A549 (cell line): ENCODE measurements around the gene ITGA8. TPM values are rescaled to one million over a fixed set of nuclear protein-coding genes. Genes with fewer than 3 reads are reported as not detected.

Experiments
- ATAC-seq, 2 experiments: fragments of 200-7000 bp in 1 of 2; fragments of >200 bp in 1 of 2; cut with Nextera tagmentation in 1 of 2; cut with Tn5 transposase in 1 of 2; 3 replicates each; pipeline versions ENCODE4 v1.8.0 to v1.9.1; 2018 to 2020; ENCODE audit warnings: mild to moderate bottlenecking in 1 of 2, moderate library complexity in 1 of 2
- CTCF ChIA-PET: fragments of 300-600 bp; sonication (Branson Sonifier 250); formaldehyde crosslinking; extraction: SDS; loops from one replicate; lab custom pipeline; 2021; ENCODE audit warnings: antibody characterized with exemption, inconsistent platforms; lab: Yijun Ruan, JAX
- POLR2A ChIA-PET: fragments of 350-600 bp; formaldehyde crosslinking; extraction: SDS; loops from one replicate; lab custom pipeline; 2021; ENCODE audit warnings: antibody characterized with exemption, inconsistent platforms; lab: Yijun Ruan, JAX
- DNase-seq, 2 experiments: peaks; one replicate each; pipeline versions ENCODE4 v3.0.0 to v3.0.0-alpha.2; 2011 to 2016; ENCODE audit warnings: low read depth in 1 of 2, low spot score in 1 of 2
- FAIRE-seq: peaks from 2 replicates; lab custom pipeline; 2011; peaks lifted over from hg19 to GRCh38; lab: Jason Lieb, UNC
- H3K27ac ChIP-seq, 2 experiments: fragments of >200 bp; sonication (Bioruptor Twin); formaldehyde crosslinking; 3 replicates each; pipeline ENCODE4 v1.5.1; 2016 to 2017
- H3K4me1 ChIP-seq: fragments of >200 bp; sonication (Bioruptor Twin); formaldehyde crosslinking; 3 replicates; pipeline ENCODE4 v1.6.1; 2016
- H3K4me2 ChIP-seq: fragments of >200 bp; sonication (Bioruptor Twin); formaldehyde crosslinking; 3 replicates; pipeline ENCODE4 v1.6.1; 2016
- H3K4me3 ChIP-seq: fragments of >200 bp; sonication (Bioruptor Twin); formaldehyde crosslinking; 3 replicates; pipeline ENCODE4 v1.5.1; 2016
- H3K9me3 ChIP-seq: fragments of >200 bp; sonication (Bioruptor Twin); formaldehyde crosslinking; 3 replicates; pipeline ENCODE4 v1.6.1; 2016
- CBX2 ChIP-seq: fragments of 200-600 bp; sonication (generic); IDR thresholded peaks from 2 replicates; pipeline ENCODE4 v1.6.1; 2016; ENCODE audit warnings: low read depth, mild to moderate bottlenecking, borderline replicate concordance
- CHD2 ChIP-seq: fragments of 150-350 bp; IDR thresholded peaks from 2 replicates; pipeline ENCODE4 v1.6.1; 2014; ENCODE audit warnings: low read length; ENCODE audit not compliant: partially characterized antibody
- CHD4 ChIP-seq: fragments of 200-600 bp; sonication (generic); IDR thresholded peaks from 2 replicates; pipeline ENCODE4 v1.6.1; 2016; ENCODE audit warnings: antibody characterized with exemption, mild to moderate bottlenecking, borderline replicate concordance
- EHF ChIP-seq: fragments of 250-450 bp; sonication (Bioruptor Pico); IDR thresholded peaks from 2 replicates; pipeline ENCODE4 v1.5.0; 2020; ENCODE audit warnings: mild to moderate bottlenecking
- FOSL2 ChIP-seq, 2 experiments: fragments of 450-650 bp in 1 of 2; fragments of >200 bp in 1 of 2; sonication (Bioruptor Twin) in 1 of 2; formaldehyde crosslinking; IDR thresholded peaks; 2 replicates each; pipeline versions ENCODE4 v1.5.0 to v1.6.1; 2016 to 2020; ENCODE audit warnings: mild to moderate bottlenecking in 1 of 2, moderate library complexity in 1 of 2
- FOXS1 ChIP-seq: fragments of 250-450 bp; sonication (Bioruptor Pico); IDR thresholded peaks from 2 replicates; pipeline ENCODE4 v1.5.0; 2020; ENCODE audit warnings: mild to moderate bottlenecking, moderate library complexity
- GATA3 ChIP-seq: IDR thresholded peaks from 2 replicates; pipeline ENCODE4 v1.6.1; 2012; ENCODE audit warnings: borderline replicate concordance
- HEYL ChIP-seq: fragments of 250-450 bp; sonication (Bioruptor Pico); IDR thresholded peaks from 2 replicates; pipeline ENCODE4 v1.8.0; 2021; ENCODE audit warnings: mild to moderate bottlenecking, moderate library complexity
- HOXB13 ChIP-seq: fragments of 250-450 bp; sonication (Bioruptor Pico); IDR thresholded peaks from 2 replicates; pipeline ENCODE4 v1.5.0; 2020; ENCODE audit warnings: low read depth, mild to moderate bottlenecking, moderate library complexity
- JUN ChIP-seq, 2 experiments: fragments of >200 bp; sonication (Bioruptor Twin); formaldehyde crosslinking; IDR thresholded peaks; 2 replicates in 1 of 2; 3 replicates in 1 of 2; pipeline ENCODE4 v1.6.1; 2016 to 2017
- JUNB ChIP-seq: fragments of >200 bp; sonication (Bioruptor Twin); formaldehyde crosslinking; IDR thresholded peaks from 2 replicates; pipeline ENCODE4 v1.6.1; 2016
- KDM1A ChIP-seq: fragments of 200-600 bp; sonication (generic); IDR thresholded peaks from 2 replicates; pipeline ENCODE4 v1.6.1; 2016; ENCODE audit warnings: low read depth, mild to moderate bottlenecking
- NFE2L2 ChIP-seq: fragments of 150-350 bp; conservative IDR thresholded peaks from 2 replicates; pipeline ENCODE4 v1.6.1; 2014; ENCODE audit warnings: low read length
- NPAS2 ChIP-seq: fragments of 250-450 bp; sonication (Bioruptor Pico); IDR thresholded peaks from 2 replicates; pipeline ENCODE4 v1.8.0; 2022; ENCODE audit warnings: mild to moderate bottlenecking, moderate library complexity, borderline replicate concordance
- NR3C1 ChIP-seq: fragments of >200 bp; sonication (Bioruptor Twin); formaldehyde crosslinking; IDR thresholded peaks from 3 replicates; pipeline ENCODE4 v1.6.1; 2017
- RAD21 ChIP-seq, 2 experiments: fragments of >200 bp in 1 of 2; sonication (Bioruptor Twin) in 1 of 2; formaldehyde crosslinking in 1 of 2; IDR thresholded peaks in 1 of 2; conservative IDR thresholded peaks in 1 of 2; 2 replicates in 1 of 2; 3 replicates in 1 of 2; pipeline ENCODE4 v1.6.1; 2012 to 2018; ENCODE audit warnings: inconsistent platforms in 1 of 2
- RFX5 ChIP-seq: fragments of 450-650 bp; IDR thresholded peaks from 2 replicates; pipeline ENCODE4 v1.7.1; 2014; ENCODE audit warnings: antibody characterized with exemption, mild to moderate bottlenecking, moderate library complexity
- RNF2 ChIP-seq: fragments of 200-600 bp; sonication (generic); IDR thresholded peaks from 2 replicates; pipeline ENCODE4 v1.6.1; 2016; ENCODE audit warnings: low read depth, mild to moderate bottlenecking, antibody characterized with exemption, moderate library complexity, borderline replicate concordance
- SMC3 ChIP-seq: fragments of >200 bp; sonication (Bioruptor Twin); formaldehyde crosslinking; IDR thresholded peaks from 3 replicates; pipeline ENCODE4 v1.6.1; 2018; ENCODE audit warnings: inconsistent platforms
- WGBS: methylation state at CpG from one replicate; pipeline ENCODE4 v1.1.6; 2017; ENCODE audit errors: missing lambda C conversion rate; 5-methylcytosine and 5-hydroxymethylcytosine counted together
- polyA plus RNA-seq, 4 experiments: library from polyadenylated mRNA; depleted of rRNA in 3 of 4; stranded (reverse); fragments of >200 nt; fragmentation: RNase III in 1 of 4; extraction: RNeasy Plus Mini Kit Qiagen cat#74134 plus additional on column Dnase treatment in 1 of 4; gene quantifications; 2 replicates in 3 of 4; 3 replicates in 1 of 4; pipeline ENCODE4 v1.2.3, GENCODE V29; 2011 to 2017
- TF ChIP-seq, protein P1 (sequence below): fragments of 250-450 bp; sonication (Bioruptor Pico); IDR thresholded peaks from 2 replicates; pipeline ENCODE4 v1.5.0; 2021; ENCODE audit warnings: mild to moderate bottlenecking, moderate library complexity, borderline replicate concordance
- TF ChIP-seq, protein P2 (sequence below): IDR thresholded peaks from 2 replicates; pipeline ENCODE4 v1.6.1; 2012
- TF ChIP-seq, protein P3 (sequence below): fragments of >200 bp; sonication (Bioruptor Twin); formaldehyde crosslinking; IDR thresholded peaks from 3 replicates; pipeline ENCODE4 v1.5.1; 2016
- TF ChIP-seq, protein P4 (sequence below): fragments of >200 bp; sonication (Bioruptor Twin); formaldehyde crosslinking; IDR thresholded peaks from 2 replicates; pipeline ENCODE4 v1.6.1; 2016

ITGA8 gene
- polyA plus RNA-seq, 2 of the 4 experiments (the other 2 are of a cell fraction) = 0.12 TPM; not detected in 1

DNA sequence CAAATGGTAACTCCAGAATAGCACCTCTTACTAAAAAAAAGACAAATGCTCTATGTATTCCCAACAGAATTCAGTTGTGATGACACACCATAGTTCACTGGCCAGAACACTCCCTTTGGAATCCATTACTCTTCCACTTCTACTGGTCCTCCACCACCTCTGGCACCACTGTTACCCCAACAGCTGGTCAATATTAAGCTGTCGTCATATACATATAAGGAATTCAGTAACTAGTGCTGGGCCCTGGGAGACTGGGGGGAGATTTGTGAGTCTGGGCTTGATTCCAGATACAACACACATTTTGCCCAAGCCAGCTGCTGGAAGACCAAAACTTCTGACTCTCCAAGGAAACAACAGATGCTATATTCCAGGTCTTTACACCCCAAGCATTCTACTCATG lies 26.0 kb upstream of the ITGA8 start:
- ATAC-seq (no peak), DNase-seq (no peak), FAIRE-seq (no peak)
- POLR2A ChIA-PET = no interaction called here
- Histone ChIP-seq H3K9me3 (no peaks in the 10 kb centered on the region), H3K4me2 (no peak overlapping the region), H3K4me1 (no peaks in the 10 kb centered on the region), H3K4me3 (no peak overlapping the region), H3K27ac (no peak overlapping the region)
- WGBS = 67% methylated on average over 1 of the region's 1 CpG
- CTCF ChIA-PET = interaction anchor here (1.1 to 1.5 kb wide), 3 partner anchors 20 to 350 kb away, joined by 3 to 5 read pairs (median 4); no protein-coding TSS in a partner anchor
- no peak for TF ChIP-seq CHD2
- TF ChIP-seq NR3C1 = no peak
- TF ChIP-seq HOXB13 (CRISPR knock-in tag) = no peak
- TF ChIP-seq, protein P1, sequence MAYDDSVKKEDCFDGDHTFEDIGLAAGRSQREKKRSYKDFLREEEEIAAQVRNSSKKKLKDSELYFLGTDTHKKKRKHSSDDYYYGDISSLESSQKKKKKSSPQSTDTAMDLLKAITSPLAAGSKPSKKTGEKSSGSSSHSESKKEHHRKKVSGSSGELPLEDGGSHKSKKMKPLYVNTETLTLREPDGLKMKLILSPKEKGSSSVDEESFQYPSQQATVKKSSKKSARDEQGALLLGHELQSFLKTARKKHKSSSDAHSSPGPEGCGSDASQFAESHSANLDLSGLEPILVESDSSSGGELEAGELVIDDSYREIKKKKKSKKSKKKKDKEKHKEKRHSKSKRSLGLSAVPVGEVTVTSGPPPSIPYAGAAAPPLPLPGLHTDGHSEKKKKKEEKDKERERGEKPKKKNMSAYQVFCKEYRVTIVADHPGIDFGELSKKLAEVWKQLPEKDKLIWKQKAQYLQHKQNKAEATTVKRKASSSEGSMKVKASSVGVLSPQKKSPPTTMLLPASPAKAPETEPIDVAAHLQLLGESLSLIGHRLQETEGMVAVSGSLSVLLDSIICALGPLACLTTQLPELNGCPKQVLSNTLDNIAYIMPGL (CRISPR knock-in tag) = no peak
- TF ChIP-seq, protein P2, sequence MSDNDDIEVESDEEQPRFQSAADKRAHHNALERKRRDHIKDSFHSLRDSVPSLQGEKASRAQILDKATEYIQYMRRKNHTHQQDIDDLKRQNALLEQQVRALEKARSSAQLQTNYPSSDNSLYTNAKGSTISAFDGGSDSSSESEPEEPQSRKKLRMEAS = no peak
- TF ChIP-seq FOSL2 (IDR thresholded peaks at IDR 0.05) = no peak
- TF ChIP-seq FOSL2 (CRISPR knock-in tag; IDR thresholded peaks at IDR 0.05) = no peak
- no peak for TF ChIP-seq CHD4
- no peak for TF ChIP-seq NFE2L2

DNA sequence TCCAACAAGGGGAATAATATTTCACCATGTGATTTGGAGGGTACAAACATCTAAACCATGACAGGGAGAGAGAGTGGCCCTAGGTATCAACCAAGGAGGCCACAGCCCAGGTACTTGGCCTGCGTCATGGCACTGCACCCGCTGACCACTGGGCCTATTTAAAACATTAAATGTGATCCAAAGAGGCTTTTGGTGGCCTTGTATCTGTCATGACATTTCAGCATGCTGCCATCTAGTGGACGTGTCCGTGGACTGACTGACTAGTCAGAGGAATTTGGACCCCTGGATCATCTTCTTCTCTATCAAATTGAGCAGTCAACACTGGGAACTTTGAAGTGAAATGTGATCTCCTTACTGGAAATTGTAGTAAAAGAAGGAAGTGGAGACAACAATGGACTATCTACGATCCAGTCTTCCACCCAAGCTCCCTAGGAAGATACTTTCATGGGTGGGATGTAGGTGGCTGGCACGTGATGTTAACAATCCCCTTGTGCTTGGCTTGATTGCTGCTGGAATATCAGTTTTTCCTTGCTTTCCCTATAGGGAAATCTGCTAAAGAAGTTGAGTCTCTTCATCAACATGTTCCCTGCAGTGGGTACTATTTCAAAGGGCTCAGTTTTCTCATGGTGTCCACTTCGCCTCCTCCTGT lies 24.6 kb upstream of the ITGA8 start:
- no peak for TF ChIP-seq RFX5
- no peak for TF ChIP-seq GATA3
- no peak for TF ChIP-seq CBX2
- TF ChIP-seq NPAS2 = no peak
- TF ChIP-seq RNF2 = no peak
- TF ChIP-seq FOXS1 (CRISPR knock-in tag) = no peak
- TF ChIP-seq KDM1A = no peak
- no peak for TF ChIP-seq HOXB13 (CRISPR knock-in tag)
- TF ChIP-seq, protein P3, sequence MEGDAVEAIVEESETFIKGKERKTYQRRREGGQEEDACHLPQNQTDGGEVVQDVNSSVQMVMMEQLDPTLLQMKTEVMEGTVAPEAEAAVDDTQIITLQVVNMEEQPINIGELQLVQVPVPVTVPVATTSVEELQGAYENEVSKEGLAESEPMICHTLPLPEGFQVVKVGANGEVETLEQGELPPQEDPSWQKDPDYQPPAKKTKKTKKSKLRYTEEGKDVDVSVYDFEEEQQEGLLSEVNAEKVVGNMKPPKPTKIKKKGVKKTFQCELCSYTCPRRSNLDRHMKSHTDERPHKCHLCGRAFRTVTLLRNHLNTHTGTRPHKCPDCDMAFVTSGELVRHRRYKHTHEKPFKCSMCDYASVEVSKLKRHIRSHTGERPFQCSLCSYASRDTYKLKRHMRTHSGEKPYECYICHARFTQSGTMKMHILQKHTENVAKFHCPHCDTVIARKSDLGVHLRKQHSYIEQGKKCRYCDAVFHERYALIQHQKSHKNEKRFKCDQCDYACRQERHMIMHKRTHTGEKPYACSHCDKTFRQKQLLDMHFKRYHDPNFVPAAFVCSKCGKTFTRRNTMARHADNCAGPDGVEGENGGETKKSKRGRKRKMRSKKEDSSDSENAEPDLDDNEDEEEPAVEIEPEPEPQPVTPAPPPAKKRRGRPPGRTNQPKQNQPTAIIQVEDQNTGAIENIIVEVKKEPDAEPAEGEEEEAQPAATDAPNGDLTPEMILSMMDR = peak; percentile 48
- TF ChIP-seq, protein P4, sequence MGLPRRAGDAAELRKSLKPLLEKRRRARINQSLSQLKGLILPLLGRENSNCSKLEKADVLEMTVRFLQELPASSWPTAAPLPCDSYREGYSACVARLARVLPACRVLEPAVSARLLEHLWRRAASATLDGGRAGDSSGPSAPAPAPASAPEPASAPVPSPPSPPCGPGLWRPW = no peak
- peak in 1 of 2 experiments; percentile 33; a peak in 3 of 5 replicates for TF ChIP-seq RAD21 (conservative IDR thresholded peaks at IDR 0.05 in 1 of 2, IDR thresholded peaks at IDR 0.05 in 1 of 2)
- no peak for TF ChIP-seq HEYL (CRISPR knock-in tag)
- TF ChIP-seq SMC3 = peak; percentile 27; the same call in 1 of the 3 replicates
- no peak for TF ChIP-seq EHF (CRISPR knock-in tag)
- no peak for TF ChIP-seq JUN (IDR thresholded peaks at IDR 0.05)
- no peak for TF ChIP-seq JUNB
- H3K4me1 ChIP-seq = no peaks in the 10 kb centered on the region
- WGBS = 14% methylated on average over 7 of the region's 7 CpGs
- ATAC-seq (peak; percentile 67 to 84; a peak in 5 of 6 replicates), FAIRE-seq (no peak), DNase-seq (peak; percentile 47 to 71)
- ChIA-PET POLR2A (no interaction called here), CTCF (interaction anchor here (1.1 to 1.2 kb wide), 3 partner anchors 8 to 319 kb away, joined by 3 to 4 read pairs (median 4); no protein-coding TSS in a partner anchor)
- H3K27ac ChIP-seq = no peak overlapping the region
- no peak overlapping the region for H3K4me3 ChIP-seq
- no peaks in the 10 kb centered on the region for H3K9me3 ChIP-seq
- H3K4me2 ChIP-seq = no peak overlapping the region
